ENCODE data around the gene SLC20A1. TPM values are rescaled to one million over a fixed set of nuclear protein-coding genes. Genes with fewer than 3 reads are reported as not detected.

Gene SLC20A1
- total RNA-seq, 2 experiments from 2014 or later: 81.8 to 84.6 TPM

DNA sequence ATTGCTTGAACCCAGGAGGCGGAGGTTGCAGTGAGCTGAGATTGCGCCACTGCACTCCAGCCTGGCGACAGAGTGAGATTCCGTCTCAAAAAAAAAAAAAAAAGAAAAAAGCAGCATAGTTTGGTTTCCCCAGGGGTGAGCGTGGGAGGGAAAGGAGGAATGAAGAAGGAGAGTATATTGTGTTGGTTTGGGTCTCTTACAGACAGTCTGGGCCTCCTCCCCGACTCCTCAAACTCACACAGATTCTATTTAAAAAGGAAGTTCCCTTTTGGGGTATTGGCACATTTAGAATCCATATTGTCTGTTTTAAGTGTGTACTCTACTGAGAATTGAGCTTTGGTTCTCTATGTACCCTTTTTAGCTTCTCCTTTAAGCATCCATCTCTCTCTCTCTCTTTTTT, 27.4 kb upstream of the SLC20A1 start:
- Mint-ChIP-seq H3K9me3 (no peaks in the 10 kb centered on the region), H3K36me3 (no peaks in the 10 kb centered on the region), H3K27ac (no peak overlapping the region), H3K4me3 (no peak overlapping the region), H3K27me3 (no peaks in the 10 kb centered on the region), H3K4me1 (no peaks in the 10 kb centered on the region)
- no peak for DNase-seq

DNA sequence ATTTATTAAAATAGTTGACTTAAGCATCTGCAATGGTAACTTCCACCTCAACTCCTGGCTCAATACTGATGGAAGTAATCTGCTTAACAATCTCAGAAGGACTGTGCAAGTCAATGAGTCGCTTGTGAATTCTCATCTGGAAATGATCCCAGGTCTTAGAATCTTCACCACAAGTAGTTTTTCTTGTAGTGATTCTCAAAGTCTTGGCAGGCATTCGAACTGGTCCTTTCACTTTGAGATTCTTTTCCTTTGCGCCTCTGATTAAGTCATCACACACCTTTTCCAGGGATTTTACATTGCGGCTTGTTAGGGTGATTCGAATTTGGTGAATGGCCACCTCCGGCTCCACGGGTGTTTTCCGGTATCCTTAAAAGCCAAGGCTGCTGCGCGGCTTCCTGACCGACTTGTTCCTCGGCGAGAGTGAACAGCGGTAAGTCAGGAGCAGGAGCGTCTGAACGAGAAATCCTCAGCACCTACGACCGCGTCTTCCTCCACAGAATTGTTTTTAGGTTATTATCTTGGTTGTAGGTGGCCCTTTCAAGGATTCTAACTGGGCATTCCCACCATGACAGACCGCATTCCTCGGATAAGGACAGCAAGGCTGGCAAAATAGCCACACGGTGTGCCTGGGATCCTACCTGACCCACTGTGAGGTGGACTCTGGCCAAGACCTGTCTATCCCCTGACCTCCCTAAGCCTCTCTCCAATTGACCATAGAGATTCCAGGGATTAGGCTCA, 23.8 kb upstream of the SLC20A1 start:
- Mint-ChIP-seq H3K9me3 (no peaks in the 10 kb centered on the region), H3K27me3 (no peaks in the 10 kb centered on the region), H3K4me3 (no peak overlapping the region), H3K4me1 (peaks cover 17% of the 10 kb centered on the region), H3K36me3 (no peaks in the 10 kb centered on the region), H3K27ac (no peak overlapping the region)
- no peak for DNase-seq

DNA sequence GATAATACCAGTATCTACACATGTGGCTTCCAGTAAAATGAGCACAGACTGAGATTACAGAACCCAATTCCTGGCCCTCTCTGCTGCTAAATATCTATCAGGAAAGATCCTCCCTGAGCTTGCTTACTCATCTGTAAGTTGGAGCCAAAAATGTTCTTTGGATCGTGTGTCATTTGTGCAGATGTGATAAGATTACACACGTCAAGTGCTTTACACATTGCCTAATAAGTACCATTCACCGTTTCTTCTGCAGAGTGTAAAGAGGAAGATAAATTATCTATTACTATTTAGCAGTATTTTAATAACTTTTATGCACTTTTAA, 23.2 kb upstream of the SLC20A1 start:
- Mint-ChIP-seq H3K4me1 (peaks cover 21% of the 10 kb centered on the region), H3K27ac (no peak overlapping the region), H3K27me3 (no peaks in the 10 kb centered on the region), H3K4me3 (no peak overlapping the region), H3K36me3 (no peaks in the 10 kb centered on the region), H3K9me3 (no peaks in the 10 kb centered on the region)
- DNase-seq: no peak

DNA sequence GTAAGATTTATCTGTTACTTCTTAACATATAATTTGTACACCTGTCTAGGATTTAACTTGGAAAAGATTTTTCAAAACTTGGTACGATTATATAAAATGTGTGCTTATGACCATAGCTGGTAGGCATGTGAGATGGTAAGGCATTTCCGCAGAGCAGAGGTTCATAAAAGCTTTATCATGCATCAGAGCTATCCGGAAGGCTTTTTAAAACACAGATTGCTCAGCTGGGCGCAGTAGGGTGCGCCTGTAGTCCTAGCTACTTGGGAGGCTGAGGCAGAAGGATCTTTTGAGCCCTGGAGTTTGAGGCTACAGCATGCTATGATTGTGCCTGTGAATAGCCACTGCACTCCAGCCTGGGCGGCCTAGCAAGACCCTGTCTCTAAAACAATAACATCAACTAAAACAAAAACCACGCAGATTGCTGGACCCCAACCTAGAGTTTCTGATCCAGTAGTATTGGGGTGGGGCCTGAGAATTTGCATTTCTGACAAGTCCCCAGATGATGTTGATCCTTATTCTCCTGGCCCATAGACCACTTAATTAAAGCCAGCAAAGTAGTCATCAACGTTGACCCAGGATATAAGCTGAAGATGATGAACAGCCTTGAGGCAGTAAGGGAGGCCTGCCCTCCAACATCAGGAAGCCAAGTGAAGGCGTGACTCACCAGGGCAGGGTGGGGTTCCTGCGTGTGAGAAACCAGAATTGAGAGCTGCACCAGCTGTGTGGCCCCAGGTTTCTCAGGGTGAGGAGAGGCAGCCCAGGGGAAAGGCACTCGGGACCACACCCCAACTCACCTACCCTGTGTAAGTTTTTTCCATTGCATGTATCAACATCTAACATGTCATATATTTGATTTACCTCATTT, 21.6 kb upstream of the SLC20A1 start:
- peak; percentile 76 for DNase-seq
- H3K27ac Mint-ChIP-seq: no peak overlapping the region
- no peaks in the 10 kb centered on the region for H3K27me3 Mint-ChIP-seq
- no peaks in the 10 kb centered on the region for H3K36me3 Mint-ChIP-seq
- no peak overlapping the region for H3K4me3 Mint-ChIP-seq
- no peaks in the 10 kb centered on the region for H3K9me3 Mint-ChIP-seq
- H3K4me1 Mint-ChIP-seq: peaks cover 23% of the 10 kb centered on the region

DNA sequence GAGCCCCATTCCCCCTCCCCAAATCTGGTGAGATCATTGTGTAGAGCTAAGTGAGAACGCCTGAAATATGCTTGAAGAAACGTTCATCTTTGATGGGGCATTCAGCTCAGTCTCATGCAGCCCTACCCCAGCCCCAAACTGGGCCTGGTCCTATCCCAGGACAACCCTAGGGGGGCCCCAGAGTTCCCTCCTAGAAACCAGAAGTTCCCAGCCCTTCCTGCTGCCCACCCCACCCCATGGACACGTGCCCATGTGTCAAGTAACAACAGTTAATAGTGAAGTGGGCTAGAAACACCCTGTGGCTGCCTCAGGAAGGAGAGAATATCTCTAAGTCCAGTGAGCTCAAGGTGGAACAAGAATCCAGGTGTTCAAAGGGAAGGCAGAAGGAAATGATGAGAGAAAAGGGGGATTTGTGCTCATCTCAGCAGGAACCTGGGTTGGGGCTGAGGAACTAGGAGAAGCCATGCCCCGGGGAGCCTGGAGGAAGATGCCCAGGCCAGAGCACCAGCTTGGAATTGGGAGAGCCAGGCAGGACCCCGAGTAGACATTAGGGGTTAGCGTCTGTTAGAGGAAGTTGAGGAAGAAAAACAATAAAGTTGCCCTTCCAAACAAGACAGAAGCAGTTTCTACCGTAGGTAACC, 20.1 kb upstream of the SLC20A1 start:
- peaks cover 36% of the 10 kb centered on the region for H3K4me1 Mint-ChIP-seq
- no peak overlapping the region for H3K27ac Mint-ChIP-seq
- no peak overlapping the region for H3K4me3 Mint-ChIP-seq
- no peaks in the 10 kb centered on the region for H3K36me3 Mint-ChIP-seq
- DNase-seq: no peak
- H3K27me3 Mint-ChIP-seq: no peaks in the 10 kb centered on the region
- no peaks in the 10 kb centered on the region for H3K9me3 Mint-ChIP-seq

DNA sequence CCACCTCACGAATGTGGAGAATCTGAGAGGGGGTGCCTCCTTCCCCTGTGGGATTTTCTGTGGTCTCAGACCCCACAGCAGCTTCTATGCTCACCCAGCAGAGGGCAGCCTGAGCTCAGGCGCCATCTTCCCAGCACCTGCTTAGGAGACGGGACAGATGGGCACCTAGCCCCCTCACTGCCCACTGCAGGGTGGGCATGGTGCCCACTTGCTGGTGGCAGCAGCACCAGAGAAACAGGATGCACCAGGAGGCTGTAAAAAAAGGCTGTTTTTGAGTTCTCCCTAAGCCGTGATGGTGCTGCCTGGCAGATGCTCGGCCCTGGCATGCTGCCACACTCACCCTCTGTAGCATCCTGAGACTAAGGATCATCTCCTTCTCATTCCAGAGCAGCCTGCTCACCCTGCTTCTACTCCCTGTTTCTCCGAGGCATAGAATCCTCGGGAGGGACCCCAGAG, 19.1 kb upstream of the SLC20A1 start:
- Mint-ChIP-seq H3K4me1 (peaks cover 43% of the 10 kb centered on the region), H3K27ac (no peak overlapping the region), H3K4me3 (peak overlapping the region; percentile 7), H3K36me3 (no peaks in the 10 kb centered on the region), H3K9me3 (no peaks in the 10 kb centered on the region), H3K27me3 (no peaks in the 10 kb centered on the region)
- peak; percentile 63 for DNase-seq

DNA sequence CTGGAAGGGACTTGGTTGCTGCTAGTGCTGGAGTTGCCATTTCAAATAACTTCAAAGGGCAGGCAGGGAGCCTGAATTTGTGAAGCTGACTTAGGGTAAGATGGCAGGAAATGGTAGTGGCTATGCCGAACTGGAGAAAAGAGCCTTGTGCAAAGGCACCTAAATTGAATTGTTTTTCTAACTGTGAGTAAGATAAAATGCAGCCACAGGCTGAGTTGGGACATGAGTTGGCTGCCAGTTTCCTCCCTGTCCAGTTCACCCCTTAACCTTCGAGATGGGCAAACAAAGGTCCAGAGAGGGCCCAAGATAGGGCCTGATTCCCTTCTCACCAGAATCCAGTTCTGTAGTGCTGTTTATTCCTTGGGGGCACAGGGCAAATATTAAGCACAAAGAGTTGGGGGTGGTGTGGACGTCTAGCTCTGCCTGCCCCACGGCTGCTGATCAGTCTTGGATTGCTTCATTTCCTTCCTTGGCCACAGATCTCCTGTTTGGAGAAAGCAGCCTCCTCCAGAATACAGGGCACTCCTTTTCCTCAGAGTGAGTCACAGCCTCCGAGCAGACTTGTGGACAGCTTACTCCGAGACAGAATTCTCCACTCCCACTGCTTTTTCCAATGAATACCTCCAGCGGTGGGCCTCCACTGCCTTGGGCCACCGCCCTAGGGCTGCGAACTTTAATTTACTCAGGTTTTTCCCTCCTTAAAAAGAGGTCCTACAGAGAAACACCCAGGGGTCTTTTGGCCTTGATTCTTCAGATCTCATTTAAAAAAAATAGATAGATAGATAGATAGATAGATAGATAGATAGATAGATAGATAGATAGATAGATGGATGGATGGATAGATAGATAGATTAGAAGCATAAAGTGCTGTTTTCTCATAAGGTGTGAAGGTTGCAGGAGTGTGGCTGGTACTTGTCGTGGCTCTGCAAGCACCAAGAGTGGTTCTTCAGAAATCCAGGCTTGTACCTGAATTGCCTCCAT, 18.4 kb upstream of the SLC20A1 start:
- H3K27me3 Mint-ChIP-seq: no peaks in the 10 kb centered on the region
- H3K36me3 Mint-ChIP-seq: no peaks in the 10 kb centered on the region
- DNase-seq: no peak
- H3K9me3 Mint-ChIP-seq: no peaks in the 10 kb centered on the region
- H3K4me1 Mint-ChIP-seq: peaks cover 48% of the 10 kb centered on the region
- H3K4me3 Mint-ChIP-seq: peak overlapping the region; percentile 7
- H3K27ac Mint-ChIP-seq: no peak overlapping the region

DNA sequence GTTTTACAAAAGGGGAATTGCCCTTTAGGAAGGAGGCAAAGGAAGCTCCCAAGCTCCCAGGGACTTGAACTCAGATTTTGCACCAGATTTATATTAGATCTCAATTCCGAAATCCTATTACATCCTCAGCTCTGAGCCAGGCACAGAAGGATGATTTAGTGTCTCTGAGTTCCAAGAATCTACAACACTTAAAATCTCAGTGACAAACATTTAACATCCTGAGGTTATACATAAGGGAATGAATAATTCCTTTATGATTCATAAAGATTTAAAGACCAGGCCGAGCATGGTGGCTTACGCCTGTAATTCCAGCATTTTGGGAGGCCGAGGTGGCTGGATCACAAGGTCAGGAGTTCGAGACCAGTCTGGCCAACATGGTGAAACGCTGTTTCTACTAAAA, 16.5 kb upstream of the SLC20A1 start:
- Mint-ChIP-seq H3K27ac (no peak overlapping the region), H3K4me3 (no peak overlapping the region), H3K9me3 (no peaks in the 10 kb centered on the region), H3K27me3 (no peaks in the 10 kb centered on the region), H3K36me3 (no peaks in the 10 kb centered on the region), H3K4me1 (peaks cover 55% of the 10 kb centered on the region)
- no peak for DNase-seq

DNA sequence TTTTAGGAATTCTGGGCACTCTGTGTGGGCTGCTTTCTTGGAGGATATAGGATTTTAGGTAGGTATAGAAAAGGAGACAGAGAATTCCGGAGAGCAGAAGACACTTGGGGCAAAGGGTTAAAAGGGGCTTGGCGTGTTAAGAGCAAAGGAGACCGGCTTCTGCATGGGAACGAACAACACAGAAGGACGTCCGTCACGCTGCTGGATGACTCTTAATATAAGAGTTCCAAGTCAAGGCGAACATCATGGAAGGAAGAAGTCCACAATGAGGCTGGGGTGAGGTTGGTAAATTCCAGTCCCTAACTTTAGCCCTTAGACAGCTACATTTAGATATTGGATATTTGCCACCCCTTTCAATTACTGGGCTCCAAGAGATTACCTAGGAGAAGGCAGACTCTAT, 15.9 kb upstream of the SLC20A1 start:
- Mint-ChIP-seq H3K4me3 (no peak overlapping the region), H3K36me3 (no peaks in the 10 kb centered on the region), H3K4me1 (peaks cover 55% of the 10 kb centered on the region), H3K27ac (no peak overlapping the region), H3K27me3 (no peaks in the 10 kb centered on the region), H3K9me3 (no peaks in the 10 kb centered on the region)
- DNase-seq: no peak

DNA sequence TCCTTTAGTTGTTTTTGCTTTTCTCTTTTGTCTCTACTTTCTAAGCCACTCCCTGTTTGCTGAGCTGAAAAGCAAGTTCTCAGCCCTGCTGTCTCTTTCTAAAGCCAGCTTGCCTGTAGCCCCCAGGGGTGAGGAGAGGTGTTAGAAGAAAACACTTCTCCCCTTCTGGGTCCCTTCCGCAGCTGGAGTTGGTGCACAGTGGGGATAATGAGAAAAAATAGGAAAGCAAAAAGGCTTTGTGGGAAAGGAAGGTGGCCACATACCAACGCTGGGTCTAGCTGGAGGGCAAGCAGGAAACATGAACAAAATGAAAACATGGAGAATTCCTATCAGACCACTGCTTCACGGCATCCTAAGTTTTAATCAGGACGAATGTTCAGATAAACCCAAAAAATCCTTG, 15.5 kb upstream of the SLC20A1 start:
- Mint-ChIP-seq H3K4me1 (peaks cover 55% of the 10 kb centered on the region), H3K4me3 (no peak overlapping the region), H3K36me3 (no peaks in the 10 kb centered on the region), H3K27me3 (no peaks in the 10 kb centered on the region), H3K27ac (peak overlapping the region; percentile 58), H3K9me3 (no peaks in the 10 kb centered on the region)
- DNase-seq: no peak

DNA sequence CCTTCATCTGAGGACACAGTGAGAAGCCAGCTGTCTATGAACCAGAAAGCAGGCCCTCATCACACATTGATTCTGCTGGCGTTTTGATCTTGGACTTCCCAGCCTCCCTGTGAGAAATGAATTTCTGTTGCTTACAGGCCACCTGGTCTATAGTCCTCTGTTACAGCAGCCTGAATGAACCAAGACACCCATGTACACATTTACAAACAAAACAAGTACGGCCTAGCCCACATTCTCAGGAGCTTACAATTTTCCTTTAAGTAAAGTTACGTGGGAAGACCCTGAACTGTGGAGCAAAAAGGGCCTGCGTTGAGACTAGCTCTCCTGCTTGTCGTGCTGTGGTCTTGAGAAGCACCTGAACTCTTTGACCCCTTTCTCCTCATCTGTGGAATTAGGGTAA, 12.0 kb upstream of the SLC20A1 start:
- Mint-ChIP-seq H3K4me1 (peaks cover 65% of the 10 kb centered on the region), H3K27ac (no peak overlapping the region), H3K27me3 (no peaks in the 10 kb centered on the region), H3K36me3 (no peaks in the 10 kb centered on the region), H3K9me3 (no peaks in the 10 kb centered on the region), H3K4me3 (no peak overlapping the region)
- no peak for DNase-seq

DNA sequence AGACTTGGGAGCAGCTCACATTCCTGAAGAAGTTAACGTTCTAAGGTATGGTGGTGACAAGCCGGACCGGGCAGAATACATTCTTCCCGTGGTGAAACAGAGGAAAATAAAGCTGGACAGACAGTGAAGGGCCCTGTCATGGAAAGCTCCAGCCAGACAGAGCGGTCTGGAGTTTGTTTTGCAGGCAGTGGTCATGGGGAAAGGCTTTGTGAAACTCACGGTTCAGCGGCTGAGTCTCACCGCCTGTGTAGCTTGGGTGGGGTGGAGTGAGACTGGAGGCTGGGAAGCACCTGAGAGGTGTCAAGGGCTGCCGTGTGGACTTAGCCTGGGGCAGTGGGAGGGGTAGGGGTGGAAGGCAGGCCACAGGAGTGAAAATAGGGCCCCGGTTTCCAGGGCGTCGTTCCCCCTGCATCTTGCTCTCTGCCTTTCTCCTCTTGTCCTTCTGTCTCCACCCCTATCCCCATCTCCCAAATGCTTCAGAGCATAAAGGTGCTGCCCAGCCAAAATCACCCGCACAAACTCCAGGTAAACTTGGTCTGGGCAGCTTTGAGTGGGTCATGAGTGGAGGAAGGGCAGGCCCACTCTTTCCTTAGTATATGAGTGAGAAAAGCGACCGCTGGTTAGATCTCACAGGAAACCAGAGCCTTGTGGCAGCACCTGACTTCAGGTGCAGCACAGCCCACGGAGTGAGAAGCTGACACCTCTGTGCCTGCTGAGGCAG, 11.4 kb upstream of the SLC20A1 start:
- Mint-ChIP-seq H3K9me3 (no peaks in the 10 kb centered on the region), H3K4me1 (peaks cover 65% of the 10 kb centered on the region), H3K27me3 (no peaks in the 10 kb centered on the region), H3K4me3 (no peak overlapping the region), H3K36me3 (no peaks in the 10 kb centered on the region), H3K27ac (peak overlapping the region; percentile 14)
- DNase-seq: no peak

DNA sequence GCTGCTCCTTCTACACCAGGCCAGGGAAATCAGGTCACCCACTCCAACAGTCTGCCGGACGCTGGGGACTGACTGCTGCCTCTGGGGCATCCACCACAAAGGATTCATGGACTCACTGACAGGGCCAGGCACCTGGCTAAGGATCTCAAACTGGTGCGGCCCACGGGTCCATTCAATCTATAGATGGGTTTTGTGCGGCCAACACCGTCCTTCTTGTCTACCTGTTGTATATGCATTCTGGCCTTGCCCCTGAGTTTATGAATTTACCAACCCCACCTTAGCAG, 10.9 kb upstream of the SLC20A1 start:
- H3K36me3 Mint-ChIP-seq: no peaks in the 10 kb centered on the region
- peaks cover 60% of the 10 kb centered on the region for H3K4me1 Mint-ChIP-seq
- no peaks in the 10 kb centered on the region for H3K27me3 Mint-ChIP-seq
- H3K9me3 Mint-ChIP-seq: no peaks in the 10 kb centered on the region
- no peak overlapping the region for H3K4me3 Mint-ChIP-seq
- H3K27ac Mint-ChIP-seq: no peak overlapping the region
- DNase-seq: no peak

DNA sequence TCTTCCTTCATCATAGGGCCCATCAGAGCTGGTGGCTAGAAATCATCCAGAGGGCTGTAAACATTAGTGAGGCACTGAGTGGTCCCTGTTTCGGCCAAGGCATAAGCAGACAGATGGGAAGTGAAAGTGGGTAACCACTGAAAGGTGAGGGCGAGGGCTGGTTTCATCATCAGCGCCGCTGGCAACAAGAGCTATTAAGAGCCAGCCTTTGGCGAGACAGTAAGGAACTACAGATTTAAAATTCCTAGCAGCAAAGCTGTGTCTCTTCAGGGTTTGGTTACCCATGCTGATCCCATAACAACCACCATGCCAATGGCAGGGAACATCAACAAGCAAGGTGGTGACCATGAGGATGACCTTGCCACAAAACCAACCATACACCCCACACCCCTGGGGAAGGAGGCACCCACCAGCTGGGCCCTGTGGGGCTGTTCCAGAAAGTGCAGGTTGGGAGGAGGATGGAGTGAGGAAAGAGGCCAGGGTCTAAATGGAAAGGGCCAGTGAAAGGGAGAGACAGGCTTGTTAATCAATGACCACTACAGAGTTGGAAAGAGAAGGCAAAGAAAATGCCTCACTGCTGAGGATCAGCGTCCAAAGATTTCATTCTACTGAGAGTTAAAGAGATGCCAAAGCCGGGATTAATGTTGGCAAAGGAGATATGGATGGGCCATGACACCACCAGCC, 9.0 kb upstream of the SLC20A1 start:
- H3K4me3 Mint-ChIP-seq: no peak overlapping the region
- peaks cover 59% of the 10 kb centered on the region for H3K4me1 Mint-ChIP-seq
- no peaks in the 10 kb centered on the region for H3K27me3 Mint-ChIP-seq
- H3K27ac Mint-ChIP-seq: no peak overlapping the region
- no peaks in the 10 kb centered on the region for H3K9me3 Mint-ChIP-seq
- no peaks in the 10 kb centered on the region for H3K36me3 Mint-ChIP-seq
- peak; percentile 42 for DNase-seq
